Epidermal melanocyte (primary cell): Measurements from ENCODE around the gene RIN1.

Experiments
- DNase-seq: peaks from one replicate; pipeline ENCODE4 v3.0.0; 2011; ENCODE audit warnings: low spot score; ENCODE audit not compliant: insufficient read length

The RIN1 gene

DNA sequence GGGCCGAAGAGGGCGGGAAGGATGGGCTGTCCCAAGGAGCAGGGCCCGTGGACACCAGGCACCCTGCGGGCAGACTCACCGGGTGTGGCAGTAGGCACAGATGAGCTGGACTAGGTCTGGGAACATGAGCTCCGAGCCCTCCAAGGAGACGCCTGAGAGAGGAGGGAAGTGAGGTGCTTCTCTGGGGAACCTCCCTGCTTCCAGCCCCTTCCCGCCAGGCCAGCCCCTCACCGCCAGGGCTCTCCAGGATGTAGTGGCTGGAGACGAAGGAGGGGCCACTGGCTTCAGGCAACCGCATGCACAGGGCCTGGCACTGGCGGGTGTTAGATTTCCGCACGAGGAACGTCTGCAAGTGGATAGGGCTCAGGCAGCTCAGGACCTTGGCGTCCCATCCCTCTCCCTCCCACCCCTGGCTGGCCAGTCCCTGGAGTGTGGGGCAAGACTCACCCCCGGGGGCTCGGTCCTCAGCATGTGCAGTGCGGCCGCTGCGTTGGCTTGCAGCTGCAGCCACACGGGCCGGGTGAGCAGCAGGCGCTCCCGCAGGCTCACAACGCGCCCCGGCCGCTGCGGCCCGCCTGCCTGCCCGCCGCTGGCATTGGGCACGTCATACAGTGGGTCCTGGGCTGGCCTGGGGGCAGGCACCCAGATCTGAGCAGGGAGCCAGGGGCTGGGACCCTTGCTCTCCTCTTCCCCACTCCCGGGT, 552 bp downstream of the RIN1 start:
- DNase-seq: peak; percentile 37

DNA sequence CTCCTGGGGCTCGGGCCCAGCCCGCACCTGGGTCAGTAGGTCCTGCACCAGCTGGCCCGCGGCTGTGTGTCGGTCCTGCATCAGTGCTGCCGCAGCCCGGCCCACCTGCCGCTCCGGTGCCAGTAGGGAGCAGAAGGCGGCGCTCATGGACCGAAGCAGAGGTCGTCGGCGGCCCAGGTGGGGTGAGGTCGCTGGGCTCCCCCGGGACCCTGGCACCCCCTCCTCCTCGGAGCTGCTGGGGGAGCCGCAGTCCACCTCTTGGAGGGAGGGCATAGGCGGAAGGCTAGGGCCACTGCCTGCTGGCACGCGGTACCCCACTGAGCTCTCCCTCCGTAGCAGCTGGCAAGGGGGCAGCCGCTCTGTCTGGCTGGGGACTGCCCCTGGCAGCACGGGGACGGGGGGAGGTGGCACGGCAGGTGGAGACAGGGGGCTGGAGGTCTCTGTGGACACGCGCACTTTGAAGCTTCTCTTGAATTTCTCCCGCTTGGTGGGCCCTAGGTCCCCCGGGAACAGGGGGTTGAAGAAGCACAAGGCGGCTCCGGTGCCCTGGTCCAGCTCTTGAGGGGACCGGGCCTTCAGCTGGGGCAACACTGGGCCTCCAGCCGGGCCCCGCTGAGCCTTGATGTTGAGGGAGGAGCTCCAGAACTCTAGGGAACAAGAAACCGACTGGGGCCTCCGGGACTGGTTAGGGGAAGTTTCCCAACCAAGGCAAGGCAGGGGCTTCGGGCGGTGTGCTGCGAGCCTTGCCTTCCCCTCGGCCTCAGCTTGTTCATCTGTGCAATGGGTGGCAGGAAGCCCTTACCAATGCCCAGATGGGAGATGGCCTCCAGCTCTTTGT, 1.4 kb downstream of the RIN1 start:
- DNase-seq: peak; percentile 10

DNA sequence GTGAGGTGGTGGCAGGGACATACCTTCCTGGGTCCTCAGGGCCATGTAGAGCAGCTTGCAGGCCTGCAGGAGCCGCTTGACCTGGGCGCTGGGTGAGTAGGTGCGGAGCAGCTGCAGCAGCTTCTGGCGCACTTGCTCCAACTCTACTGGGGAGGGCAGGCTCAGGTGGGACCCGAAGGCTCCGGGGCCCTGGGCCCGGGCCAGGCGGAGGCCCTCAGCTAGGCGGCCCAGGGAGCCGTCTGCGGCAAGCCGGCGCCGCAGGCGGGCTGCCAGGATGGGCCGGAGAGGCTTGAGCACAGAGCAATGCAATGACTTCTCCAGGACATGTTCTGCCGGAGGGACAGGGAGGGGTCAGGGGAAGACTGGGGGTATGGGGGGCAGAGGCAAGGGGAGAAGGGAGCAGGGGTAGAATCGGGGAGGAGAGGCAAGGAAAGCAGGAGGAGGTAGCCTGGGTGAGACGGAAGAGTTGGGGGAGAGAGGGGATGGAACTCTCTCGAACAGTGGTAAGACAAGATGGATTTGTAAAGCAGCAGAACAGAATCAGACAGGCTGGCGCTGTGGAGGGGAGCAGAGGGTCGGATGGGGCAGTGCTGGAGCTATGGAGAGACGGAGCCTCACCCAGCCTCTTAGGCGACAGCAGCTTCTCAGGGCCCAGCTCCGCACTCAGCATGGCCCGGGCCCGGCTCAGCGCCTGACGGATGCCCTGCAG, 2.2 kb downstream of the RIN1 start:
- peak; percentile 9 for DNase-seq

DNA sequence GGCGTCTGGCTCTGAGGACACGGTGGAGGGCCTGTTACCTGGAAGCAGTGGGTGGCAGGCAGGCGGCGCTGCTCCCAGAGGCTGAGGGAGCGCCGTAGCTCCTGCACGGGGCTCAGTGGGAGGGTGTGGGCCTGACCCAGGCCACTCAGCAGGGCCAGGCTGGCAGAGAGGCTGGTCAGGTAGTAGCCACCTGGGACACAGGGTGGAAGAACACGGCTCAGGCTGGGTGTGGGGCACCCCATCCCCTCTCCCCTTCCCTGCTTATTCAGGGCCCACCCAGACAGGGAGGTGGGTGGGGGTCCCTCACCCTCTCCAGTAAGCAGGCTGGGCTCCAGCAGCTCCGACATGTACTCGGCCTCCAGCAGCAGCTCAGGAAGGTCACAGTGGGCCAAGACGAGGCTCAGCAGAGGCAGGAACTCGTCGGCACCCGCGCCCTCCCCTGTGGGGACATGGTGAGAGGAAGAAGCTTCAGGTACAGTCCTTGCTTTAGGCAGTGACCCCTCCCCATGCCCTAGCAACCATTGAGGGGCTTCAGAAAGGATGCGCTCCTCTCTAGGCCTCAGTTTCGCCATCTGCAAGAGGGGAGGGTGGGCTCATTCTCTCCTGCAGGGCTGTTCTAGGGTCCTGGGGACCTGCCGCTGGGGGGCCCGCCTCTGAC, 2.9 kb downstream of the RIN1 start:
- DNase-seq: no peak

DNA sequence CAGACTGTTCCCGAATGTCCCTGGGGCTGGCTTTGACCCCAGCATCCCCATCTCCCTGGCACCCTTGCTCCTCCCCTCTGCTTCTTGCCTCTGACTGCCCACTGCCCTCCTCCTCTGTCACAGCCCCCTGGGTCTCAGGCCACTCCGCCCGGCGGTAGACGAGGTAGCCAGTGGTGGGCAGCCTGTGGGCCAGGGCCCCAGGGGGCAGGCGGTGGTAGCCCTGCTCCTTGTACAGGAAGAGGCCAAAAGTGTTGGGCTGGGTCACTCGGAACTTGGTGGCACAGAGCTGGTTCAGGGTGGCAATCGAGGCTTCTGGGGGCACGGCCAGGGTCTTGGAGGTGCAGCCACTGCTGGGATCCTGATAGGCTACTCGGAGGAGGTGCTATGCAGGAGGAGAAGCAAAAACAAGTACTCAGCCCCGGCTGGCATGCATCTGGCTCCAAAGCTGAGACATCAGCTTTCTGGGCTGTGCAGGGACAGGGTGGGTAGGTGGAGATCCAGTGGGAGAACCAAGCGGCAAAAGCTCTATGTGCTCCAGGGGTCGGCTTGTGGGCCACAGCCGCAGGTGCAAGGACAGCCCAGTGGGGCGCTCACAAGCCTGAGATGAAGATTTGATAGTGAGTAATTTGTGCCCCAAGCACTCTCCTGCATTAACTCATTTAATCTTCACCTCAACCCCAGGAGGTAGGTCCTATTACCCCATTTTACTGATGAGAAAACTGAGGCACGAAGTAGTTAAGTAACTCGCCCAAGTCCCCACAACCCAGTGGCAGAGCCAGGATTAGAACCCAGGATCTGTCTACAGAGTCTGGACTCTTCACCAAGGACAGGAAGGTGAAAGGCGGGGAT, 3.6 kb downstream of the RIN1 start:
- no peak for DNase-seq

DNA sequence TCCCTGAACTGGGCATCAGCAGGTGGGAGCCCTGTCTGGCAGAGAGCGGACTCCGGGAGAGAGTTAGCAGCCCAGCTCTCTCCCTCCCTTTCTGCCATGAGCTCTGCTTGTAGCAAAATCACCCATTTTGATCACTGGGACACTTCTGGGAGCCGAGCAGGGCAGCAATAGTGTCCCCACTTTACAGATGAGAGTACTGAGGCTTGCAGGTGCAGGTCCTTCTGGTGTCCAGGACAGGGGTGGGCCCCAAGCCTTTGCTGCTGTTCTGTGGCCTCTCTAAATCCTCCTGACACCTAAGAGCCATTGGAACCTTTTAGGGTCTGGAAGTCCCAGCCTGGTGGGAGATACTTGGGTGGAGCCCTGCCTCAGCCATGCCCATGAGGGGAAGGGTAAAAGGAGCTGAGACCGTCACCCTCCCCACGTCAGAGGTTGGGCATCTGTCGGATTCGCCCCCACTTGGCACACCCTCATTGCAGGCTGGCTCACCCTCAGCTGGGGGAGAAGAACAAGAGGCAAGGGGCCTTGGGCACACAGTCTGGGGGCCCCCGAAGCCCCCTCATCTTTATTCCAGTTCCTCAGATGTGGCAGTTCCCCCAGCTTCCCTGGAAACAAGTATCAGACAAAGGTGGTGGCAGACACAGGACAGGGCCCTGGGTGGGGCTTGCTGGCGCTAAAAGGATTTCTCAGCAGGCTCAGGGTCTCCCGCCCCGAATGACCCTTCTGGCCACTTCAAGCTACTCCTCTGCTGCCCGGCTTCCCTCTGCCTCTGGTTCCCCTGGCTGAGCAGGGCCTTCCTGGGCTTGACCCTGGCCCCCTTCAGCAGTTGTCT, 4.5 kb downstream of the RIN1 start:
- DNase-seq: no peak

DNA sequence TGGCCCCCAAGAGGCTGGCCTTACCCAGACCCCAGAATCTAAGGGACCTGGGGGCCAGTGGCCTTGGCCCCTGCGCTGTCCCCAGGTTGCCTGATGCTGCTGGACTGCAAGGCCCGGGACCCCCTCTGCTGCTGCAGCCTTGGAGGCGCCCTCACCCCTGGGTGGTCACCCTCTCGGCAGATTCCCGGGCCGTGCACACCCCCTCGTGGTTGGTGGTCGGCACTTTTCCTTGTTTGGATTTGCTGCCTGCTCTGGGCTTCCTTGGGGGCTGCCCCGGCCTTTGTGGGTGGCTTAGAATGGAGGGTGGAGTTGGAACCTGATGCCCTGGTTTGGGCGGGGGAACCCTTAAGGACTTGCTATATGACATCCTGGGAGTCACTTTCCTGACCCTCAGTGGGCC, 5.3 kb downstream of the RIN1 start:
- DNase-seq: no peak

GRCh38 chr11:66329165-66329673, 7.0 kb downstream of the RIN1 start:
- DNase-seq: peak; percentile 10

DNA sequence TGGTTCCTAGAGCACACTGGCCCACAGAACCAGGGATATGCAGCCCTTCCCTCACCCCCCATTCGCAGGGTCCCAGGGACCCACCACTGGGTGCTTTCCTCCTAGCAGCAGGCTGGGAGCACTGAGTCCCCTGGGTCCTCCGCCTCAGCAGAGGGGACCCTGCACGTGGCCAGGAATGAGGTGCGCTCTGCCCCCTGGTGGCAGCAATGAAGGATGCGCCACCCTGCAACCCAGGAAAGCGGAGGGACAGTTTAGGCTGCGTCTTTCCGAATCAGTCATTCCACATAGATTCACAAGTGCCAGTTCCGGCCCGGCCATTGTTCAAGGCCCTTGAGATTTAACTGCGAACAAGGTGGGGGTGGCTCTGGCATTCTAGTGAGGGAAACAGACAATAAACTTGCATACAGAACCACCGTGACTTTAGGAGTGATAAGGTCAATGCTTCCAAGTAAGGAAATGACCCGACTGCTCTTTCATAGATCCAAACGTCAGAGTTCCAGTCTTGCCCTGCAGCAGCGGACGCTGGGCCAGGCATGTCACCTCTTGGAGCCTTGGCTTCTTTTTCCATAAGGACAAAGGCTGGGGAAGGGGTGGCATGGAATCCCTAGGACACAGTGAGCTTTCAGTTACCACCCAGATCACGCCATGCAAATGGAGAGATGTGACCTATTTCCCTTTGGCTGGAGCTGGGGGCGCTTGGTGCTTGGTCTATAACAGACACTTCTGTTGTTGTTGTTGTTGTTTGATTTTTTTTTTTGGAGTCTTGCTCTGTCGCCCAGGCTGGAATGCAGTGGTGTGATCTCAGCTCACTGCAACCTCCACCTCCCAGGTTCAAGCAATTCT, 7.7 kb downstream of the RIN1 start:
- DNase-seq: peak; percentile 91

DNA sequence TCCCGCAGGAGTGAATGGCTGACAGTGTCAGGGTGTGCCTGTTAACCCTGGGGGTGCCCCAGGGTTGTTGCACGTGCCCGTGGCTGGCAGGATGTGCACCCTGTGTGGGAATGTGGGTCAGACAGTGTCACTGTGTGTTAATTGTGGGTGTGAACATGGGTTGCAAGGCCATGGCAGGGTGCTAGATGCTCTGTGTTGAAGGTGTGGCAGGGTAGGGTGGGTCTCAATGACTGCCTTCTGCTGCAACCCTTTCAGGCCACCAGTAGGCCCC, 8.3 kb downstream of the RIN1 start:
- no peak for DNase-seq

DNA sequence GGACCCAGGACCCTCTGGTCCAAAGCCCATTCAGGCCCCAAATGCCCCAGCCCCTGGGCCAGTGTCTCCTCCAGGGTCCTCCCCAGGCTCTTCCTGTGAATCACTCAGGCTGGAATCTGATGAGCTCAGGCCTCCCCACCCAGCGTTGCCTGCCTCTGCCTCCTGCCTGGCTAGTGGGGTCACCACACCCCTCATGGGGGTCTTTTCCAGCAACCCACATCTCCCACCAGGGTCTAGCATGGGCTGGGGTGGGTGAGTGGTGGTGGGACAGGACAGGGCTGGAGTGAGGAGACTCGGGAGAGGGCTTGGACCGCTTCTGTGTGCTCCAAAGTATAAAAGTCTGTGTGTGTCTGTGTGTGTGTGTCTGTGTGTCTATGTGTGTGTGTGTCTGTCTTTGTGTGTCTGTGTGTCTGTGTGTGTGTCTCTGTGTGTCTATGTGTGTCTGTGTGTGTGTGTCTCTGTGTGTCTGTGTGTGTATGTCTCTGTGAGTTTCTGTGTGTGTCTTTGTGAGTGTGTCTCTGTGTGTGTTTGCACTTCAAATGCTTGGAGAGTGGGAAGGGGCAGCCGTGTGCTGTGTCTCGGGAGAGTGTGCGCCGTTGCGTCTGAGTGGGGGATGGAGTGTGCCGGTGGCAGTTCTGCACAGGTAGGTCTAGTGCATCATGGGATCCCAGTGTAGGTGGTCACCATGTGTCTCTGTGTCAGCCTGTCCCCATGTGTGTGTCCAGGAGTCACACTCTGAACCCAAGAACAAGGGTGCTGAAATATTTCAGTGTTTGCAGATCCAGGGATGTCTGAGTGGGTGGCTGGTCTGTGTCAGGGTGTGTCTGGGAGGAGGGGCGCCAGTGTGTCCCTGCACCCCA, 8.8 kb downstream of the RIN1 start:
- DNase-seq: no peak

- DNase-seq: peak; percentile 44
These were observed 9.7 kb downstream of the RIN1 start for GRCh38 chr11:66326261-66327111.

DNA sequence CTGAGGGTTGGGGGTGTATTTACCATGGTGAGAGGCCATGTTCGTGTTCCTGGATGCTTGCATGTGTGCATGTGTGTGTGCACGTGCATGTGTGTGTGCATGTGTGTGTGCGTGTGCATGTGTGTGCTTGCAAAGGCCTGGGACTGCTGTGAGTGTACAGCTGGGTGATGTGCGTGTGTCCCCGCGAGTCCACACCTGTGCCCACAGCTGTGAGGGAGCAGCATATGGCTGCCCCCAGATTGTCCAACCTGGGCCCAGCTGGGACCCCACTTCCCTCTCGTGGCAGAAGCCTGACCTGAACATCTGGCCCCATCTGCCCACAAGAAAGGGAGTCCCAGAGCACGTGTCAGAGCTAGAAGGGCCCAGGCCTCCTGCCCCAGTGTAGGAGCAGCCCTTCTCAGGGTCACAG, 11.0 kb downstream of the RIN1 start:
- DNase-seq: no peak

GRCh38 chr11:66324664-66325063, 11.6 kb downstream of the RIN1 start:
- no peak for DNase-seq

GRCh38 chr11:66323684-66324083, 12.6 kb downstream of the RIN1 start:
- DNase-seq: no peak

- no peak for DNase-seq
These were observed 13.4 kb downstream of the RIN1 start for GRCh38 chr11:66322732-66323427.

DNA sequence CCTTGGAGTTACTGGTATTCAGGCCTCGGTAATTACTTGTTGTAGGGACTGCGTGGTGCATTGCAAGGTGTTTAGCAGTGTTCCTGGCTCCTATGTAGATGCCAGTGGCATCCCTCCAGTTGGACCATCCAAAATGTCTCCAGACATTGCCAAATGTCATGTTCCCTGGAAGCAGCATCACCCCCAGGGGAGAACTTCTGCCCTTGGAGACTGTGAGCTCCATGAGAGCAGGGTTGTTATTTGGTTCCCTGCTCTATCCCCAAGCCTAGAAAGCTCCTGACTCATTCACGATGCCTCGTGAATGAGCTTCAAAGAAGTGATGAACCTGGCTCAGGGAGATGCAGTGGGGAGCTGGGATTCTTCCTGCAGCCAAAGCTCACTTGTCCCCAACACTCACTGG, 14.6 kb downstream of the RIN1 start:
- no peak for DNase-seq
